HFF-Myc (cell line): ENCODE measurements around the gene USP13.

Source experiments
- DNase-seq: peaks from one replicate; pipeline ENCODE4 v3.0.0-alpha.2; 2011; ENCODE audit warnings: low read depth; ENCODE audit errors: extremely low read depth
- H3K4me3 ChIP-seq: replicated peaks from 2 replicates; pipeline ENCODE4 v1.5.1; 2011; ENCODE audit warnings: low read depth, mild to moderate bottlenecking, control low read depth, low read length
- TF ChIP-seq, protein P1 (sequence below): IDR thresholded peaks from 2 replicates; pipeline ENCODE4 v1.5.1; 2012; ENCODE audit warnings: mild to moderate bottlenecking, low read depth, low read length, control low read depth; ENCODE audit errors: missing control alignments

Gene USP13

DNA sequence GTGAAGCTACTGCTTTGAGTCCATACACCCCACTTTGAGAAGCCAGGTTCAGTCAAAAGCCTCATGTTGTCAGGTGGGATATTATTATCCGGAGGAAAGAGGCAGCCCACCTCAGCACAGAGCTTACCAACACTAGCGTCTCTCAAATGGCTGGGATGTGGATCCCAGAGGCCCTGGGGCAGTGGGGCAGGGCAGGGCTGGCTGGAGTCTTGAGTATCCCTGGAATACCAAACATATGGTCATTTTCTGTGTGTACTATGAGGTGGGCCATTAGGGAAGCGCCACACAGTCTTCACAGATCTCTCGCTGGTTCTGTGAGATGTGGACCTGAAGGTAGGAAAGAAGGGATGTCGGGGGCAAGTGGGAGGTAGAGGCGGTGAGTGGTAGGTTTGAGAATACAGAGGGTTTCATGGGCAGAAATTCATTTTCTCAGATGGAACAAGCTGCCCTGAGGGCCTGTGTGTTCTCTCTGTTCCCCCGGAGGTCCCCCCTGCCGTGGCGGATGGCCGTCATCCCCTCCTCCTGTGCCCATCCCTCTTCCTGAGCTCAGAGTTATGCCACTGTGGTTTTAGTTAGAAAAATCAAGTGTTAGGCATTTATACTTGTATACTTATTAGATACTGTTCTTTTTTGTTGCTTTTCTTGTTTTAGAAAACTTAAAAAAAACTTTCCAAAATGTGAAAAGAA is 66.4 kb downstream of the USP13 start:
- H3K4me3 ChIP-seq, result no peak overlapping the region
- no peak for DNase-seq
- TF ChIP-seq, protein P1, sequence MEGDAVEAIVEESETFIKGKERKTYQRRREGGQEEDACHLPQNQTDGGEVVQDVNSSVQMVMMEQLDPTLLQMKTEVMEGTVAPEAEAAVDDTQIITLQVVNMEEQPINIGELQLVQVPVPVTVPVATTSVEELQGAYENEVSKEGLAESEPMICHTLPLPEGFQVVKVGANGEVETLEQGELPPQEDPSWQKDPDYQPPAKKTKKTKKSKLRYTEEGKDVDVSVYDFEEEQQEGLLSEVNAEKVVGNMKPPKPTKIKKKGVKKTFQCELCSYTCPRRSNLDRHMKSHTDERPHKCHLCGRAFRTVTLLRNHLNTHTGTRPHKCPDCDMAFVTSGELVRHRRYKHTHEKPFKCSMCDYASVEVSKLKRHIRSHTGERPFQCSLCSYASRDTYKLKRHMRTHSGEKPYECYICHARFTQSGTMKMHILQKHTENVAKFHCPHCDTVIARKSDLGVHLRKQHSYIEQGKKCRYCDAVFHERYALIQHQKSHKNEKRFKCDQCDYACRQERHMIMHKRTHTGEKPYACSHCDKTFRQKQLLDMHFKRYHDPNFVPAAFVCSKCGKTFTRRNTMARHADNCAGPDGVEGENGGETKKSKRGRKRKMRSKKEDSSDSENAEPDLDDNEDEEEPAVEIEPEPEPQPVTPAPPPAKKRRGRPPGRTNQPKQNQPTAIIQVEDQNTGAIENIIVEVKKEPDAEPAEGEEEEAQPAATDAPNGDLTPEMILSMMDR, result no peak

DNA sequence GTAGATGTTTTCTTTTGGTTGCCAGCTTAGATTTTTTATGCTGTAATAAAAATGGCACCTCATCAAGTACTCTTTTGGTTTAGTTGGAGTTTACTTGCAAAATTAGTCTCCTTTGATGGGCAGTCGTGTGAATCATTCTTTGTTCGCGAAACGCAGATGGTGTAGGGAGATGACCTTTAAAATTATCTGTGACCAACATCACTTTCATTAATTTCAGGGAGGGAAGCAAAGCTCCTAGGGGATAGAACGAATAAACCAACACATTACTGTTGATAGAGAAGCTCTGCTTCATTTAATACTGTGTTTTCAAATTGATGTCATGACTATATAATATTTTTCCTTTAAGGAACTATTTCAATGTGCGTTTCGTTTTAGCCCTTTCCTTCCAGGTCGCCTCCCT is 67.4 kb downstream of the USP13 start:
- H3K4me3 ChIP-seq, result no peak overlapping the region
- DNase-seq, result no peak
- TF ChIP-seq, protein P1, result no peak

DNA sequence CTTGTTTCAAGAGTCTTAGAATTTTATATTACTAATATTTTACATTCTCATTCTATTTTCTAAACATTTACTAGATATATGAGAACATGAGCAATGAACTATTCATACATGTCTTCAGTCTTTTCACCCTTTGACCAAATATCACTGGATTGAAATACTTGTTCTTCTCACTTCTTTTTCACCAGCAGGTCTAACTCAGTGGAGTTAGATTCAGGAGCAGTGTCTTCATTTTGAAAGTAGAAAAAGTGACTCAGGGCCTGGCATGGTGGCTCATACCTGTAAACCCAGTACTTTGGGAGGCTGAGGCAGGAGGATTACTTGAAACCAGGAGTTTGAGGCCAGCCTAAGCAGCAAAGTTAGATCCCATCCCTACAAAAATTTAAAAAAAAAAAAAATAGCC is 70.8 kb downstream of the USP13 start:
- DNase-seq, result no peak
- TF ChIP-seq, protein P1, result no peak
- no peak overlapping the region for H3K4me3 ChIP-seq

DNA sequence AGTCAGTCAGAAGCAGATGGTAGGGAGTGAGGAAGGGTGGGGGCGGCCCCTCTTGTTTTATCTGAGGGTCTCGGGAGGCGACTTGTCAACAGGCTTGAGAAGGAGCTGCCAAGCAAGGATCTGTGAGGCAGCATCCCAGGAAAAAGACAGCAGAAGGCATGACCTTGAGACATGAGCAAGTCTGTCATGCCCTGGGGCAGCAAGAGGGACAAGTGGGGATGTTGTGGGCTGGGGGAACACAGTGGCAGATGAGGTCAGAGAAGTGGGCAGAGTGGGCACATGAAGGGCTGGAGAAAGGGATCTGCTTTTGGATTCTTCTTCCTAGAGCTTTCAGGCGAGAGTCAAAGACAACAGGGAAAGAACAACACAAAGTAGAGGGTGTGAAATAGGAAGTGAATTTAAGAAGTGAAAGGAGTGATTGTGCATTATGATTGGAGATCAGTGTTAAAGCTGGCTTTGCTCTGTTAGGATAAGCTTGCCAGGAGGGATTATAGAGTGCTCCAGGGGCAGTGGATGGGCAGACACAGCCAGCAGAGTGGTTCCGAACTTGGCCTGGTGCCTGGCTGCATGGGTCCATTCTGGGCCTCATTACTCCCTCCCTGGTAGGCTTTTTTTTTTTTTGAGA is 73.3 kb downstream of the USP13 start:
- H3K4me3 ChIP-seq, result no peak overlapping the region
- TF ChIP-seq, protein P1, result no peak
- DNase-seq, result no peak

DNA sequence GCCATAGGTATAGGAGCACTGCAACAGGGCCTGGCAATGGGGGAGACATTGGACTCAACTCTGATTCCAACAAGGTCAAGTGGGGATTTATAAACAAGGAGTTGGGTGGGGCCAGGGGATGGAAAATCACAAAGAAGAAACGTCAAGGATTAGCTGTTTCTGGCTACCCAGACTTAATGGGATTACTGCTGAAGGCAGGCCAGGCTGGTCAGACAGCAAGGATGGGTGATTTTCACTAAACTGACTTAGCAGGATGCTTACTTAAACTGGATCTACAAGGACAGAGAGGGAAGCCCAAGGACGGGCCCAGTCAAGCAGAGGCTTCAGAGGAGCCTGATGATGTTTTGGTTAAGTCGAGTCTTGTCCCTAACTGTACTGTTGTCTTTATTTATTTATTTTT is 76.2 kb downstream of the USP13 start:
- no peak overlapping the region for H3K4me3 ChIP-seq
- no peak for DNase-seq
- TF ChIP-seq, protein P1, result no peak

DNA sequence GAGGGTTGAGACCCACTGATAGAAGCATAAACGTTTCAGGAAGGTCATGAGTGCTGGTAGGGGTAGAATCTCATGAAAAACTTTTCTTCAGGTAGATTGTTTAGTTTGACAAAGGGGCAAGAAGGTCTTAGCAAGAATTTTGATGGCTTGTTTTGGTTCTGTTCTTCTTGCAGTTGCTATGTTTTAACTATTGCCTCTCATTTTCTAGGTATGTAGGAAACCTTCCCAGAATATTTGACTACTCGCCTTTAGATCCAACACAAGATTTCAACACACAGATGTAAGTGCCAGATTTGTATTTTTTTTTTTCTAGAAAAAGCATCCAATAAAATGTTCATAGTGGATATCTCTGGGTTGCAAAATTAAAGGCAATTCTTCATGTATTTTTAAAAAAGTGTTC is 77.1 kb downstream of the USP13 start:
- TF ChIP-seq, protein P1, result no peak
- no peak overlapping the region for H3K4me3 ChIP-seq
- no peak for DNase-seq
